ENCODE measurements around the gene MTM1. TPM values are rescaled to one million over a fixed set of nuclear protein-coding genes. Genes with fewer than 3 reads are reported as not detected.

The MTM1 gene
- total RNA-seq, 4 donors from 2014 or later, result 16.3 to 50.0 (median 22.8) TPM

- no peak overlapping the region for H3K4me3 ChIP-seq (replicated peaks in 1 of 3)
- H3K36me3 ChIP-seq, result no peaks in the 10 kb centered on the region
- DNase-seq, result no peak
- H3K27ac ChIP-seq, result no peak overlapping the region
- TF ChIP-seq CTCF (IDR thresholded peaks at IDR 0.05) (no peak), POLR2A (IDR thresholded peaks at IDR 0.05) (no peak)
- H3K4me1 ChIP-seq, result no peaks in the 10 kb centered on the region
- no peaks in the 10 kb centered on the region for H3K9me3 ChIP-seq
- intact Hi-C loops (cut with DNase I), result no loop called here
- no peaks in the 10 kb centered on the region for H3K27me3 ChIP-seq
- 90 to 93% methylated on average over 4 of the region's 4 CpGs for WGBS, 2 donors
Observed at GRCh38 chrX:150719621-150720020, 151.2 kb downstream of the MTM1 start.

Other genes starting within 250 kb of the MTM1 start
- 1 to 10 TPM; 1.3 to 2.2 (median 1.8) TPM for gene MAMLD1, start 205.3 kb upstream of the MTM1 start, total RNA-seq
- gene MTMR1, start 124.8 kb downstream of the MTM1 start, total RNA-seq, result 10 to 100 TPM; 17.6 to 28.4 (median 24.6) TPM